Ovary (tissue), 3 donors: ENCODE results near the gene AMTN.

ENCODE experiments used
- CTCF ChIP-seq, 3 donors: fragments of 450-650 bp in 2 of 3; fragments of 200-600 bp in 1 of 3; IDR thresholded peaks; one replicate each; pipeline versions ENCODE4 v1.5.1 to v1.8.0; 2016 to 2022; ENCODE audit warnings: antibody characterized with exemption in 3 of 3, mild to moderate bottlenecking in 1 of 3
- POLR2A ChIP-seq: fragments of 450-650 bp; IDR thresholded peaks from one replicate; pipeline ENCODE4 v1.6.1; 2017; ENCODE audit warnings: antibody characterized with exemption, mild to moderate bottlenecking, moderate library complexity
- donor health status: DM: no; HTN: no; CAD: no.

- TF ChIP-seq POLR2A (no peak), CTCF (IDR thresholded peaks at IDR 0.05) (no peak)
Observed at GRCh38 chr4:70559924-70560323, 41.6 kb downstream of the AMTN start.
